H9 (cell line): ENCODE results near the gene KCNJ16. TPM values are rescaled to one million over a fixed set of nuclear protein-coding genes. Genes with fewer than 3 reads are reported as not detected.

Experiments
- DNase-seq: peaks from one replicate; pipeline ENCODE4 v3.0.0-alpha.2; 2017
- H2AFZ ChIP-seq: one replicate; pipeline ENCODE4 v1.6.1; 2013; ENCODE audit warnings: mild to moderate bottlenecking, low read length, control low read depth, moderate library complexity
- H2AK5ac ChIP-seq: 2 replicates; pipeline ENCODE4 v1.6.1; 2013; ENCODE audit warnings: low read length, control low read depth, mixed read lengths; ENCODE audit not compliant: insufficient read length
- H2BK120ac ChIP-seq: one replicate; pipeline ENCODE4 v1.6.1; 2013; ENCODE audit warnings: low read depth, mild to moderate bottlenecking, low read length, control low read depth, inconsistent platforms; ENCODE audit not compliant: poor library complexity, severe bottlenecking
- H2BK12ac ChIP-seq: 2 replicates; pipeline ENCODE4 v1.6.1; 2013; ENCODE audit warnings: low read length, control low read depth, mixed read lengths, low read depth; ENCODE audit not compliant: insufficient read length
- H2BK15ac ChIP-seq: 2 replicates; pipeline ENCODE4 v1.6.1; 2013; ENCODE audit warnings: low read depth, low read length, control low read depth
- H2BK20ac ChIP-seq: one replicate; pipeline ENCODE4 v1.6.1; 2013; ENCODE audit warnings: low read depth, mild to moderate bottlenecking, low read length, control low read depth, inconsistent platforms; ENCODE audit not compliant: poor library complexity, severe bottlenecking
- H2BK5ac ChIP-seq: 2 replicates; pipeline ENCODE4 v1.6.1; 2013; ENCODE audit warnings: low read length, control low read depth, mixed read lengths; ENCODE audit not compliant: insufficient read length
- H3K14ac ChIP-seq: 2 replicates; pipeline ENCODE4 v1.6.1; 2013; ENCODE audit warnings: low read length, control low read depth; ENCODE audit not compliant: insufficient read depth
- H3K18ac ChIP-seq: 2 replicates; pipeline ENCODE4 v1.6.1; 2013; ENCODE audit warnings: low read depth, mild to moderate bottlenecking, mixed read lengths, low read length, control low read depth; ENCODE audit not compliant: insufficient read length
- H3K23ac ChIP-seq: 2 replicates; pipeline ENCODE4 v1.6.1; 2013; ENCODE audit warnings: low read length, control low read depth, mixed read lengths, low read depth; ENCODE audit not compliant: insufficient read length
- H3K23me2 ChIP-seq: 2 replicates; pipeline ENCODE4 v1.6.1; 2013; ENCODE audit warnings: low read depth, mild to moderate bottlenecking, mixed read lengths, low read length, control low read depth; ENCODE audit not compliant: insufficient read length, poor library complexity, severe bottlenecking
- H3K27ac ChIP-seq: 2 replicates; pipeline ENCODE4 v1.5.1; 2013; ENCODE audit warnings: low read length, control low read depth, mixed read lengths, low read depth; ENCODE audit not compliant: insufficient read length
- H3K27me3 ChIP-seq: 2 replicates; pipeline ENCODE4 v1.6.1; 2013; ENCODE audit warnings: low read length, control low read depth, inconsistent platforms; ENCODE audit not compliant: insufficient read depth
- H3K4ac ChIP-seq: 2 replicates; pipeline ENCODE4 v1.6.1; 2013; ENCODE audit warnings: low read depth, mild to moderate bottlenecking, control low read depth, inconsistent platforms, low read length, moderate library complexity
- H3K4me1 ChIP-seq: 2 replicates; pipeline ENCODE4 v1.6.1; 2013; ENCODE audit warnings: low read length, control low read depth, inconsistent platforms; ENCODE audit not compliant: insufficient read depth
- H3K4me2 ChIP-seq: 2 replicates; pipeline ENCODE4 v1.6.1; 2013; ENCODE audit warnings: low read length, control low read depth, mixed read lengths; ENCODE audit not compliant: insufficient read length, insufficient read depth
- H3K56ac ChIP-seq: 2 replicates; pipeline ENCODE4 v1.6.1; 2013; ENCODE audit warnings: low read depth, mild to moderate bottlenecking, mixed read lengths, low read length, control low read depth; ENCODE audit not compliant: insufficient read length
- H3K79me1 ChIP-seq: 2 replicates; pipeline ENCODE4 v1.6.1; 2013; ENCODE audit warnings: low read depth, mild to moderate bottlenecking, moderate library complexity, low read length, control low read depth, inconsistent platforms; ENCODE audit not compliant: insufficient read depth, poor library complexity, severe bottlenecking
- H3K79me2 ChIP-seq: 2 replicates; pipeline ENCODE4 v1.6.1; 2013; ENCODE audit warnings: low read length, control low read depth, inconsistent platforms; ENCODE audit not compliant: insufficient read depth
- H3K9ac ChIP-seq: 2 replicates; pipeline ENCODE4 v1.6.1; 2013; ENCODE audit warnings: low read length, control low read depth, mixed read lengths; ENCODE audit not compliant: insufficient read length; ENCODE audit errors: extremely low read depth
- H3K9me3 ChIP-seq: one replicate; pipeline ENCODE4 v1.6.1; 2013; ENCODE audit warnings: low read depth, low read length, inconsistent platforms; ENCODE audit not compliant: control insufficient read depth
- H3T11ph ChIP-seq: one replicate; pipeline ENCODE4 v1.6.1; 2013; ENCODE audit warnings: mild to moderate bottlenecking, low read length, control low read depth, inconsistent platforms
- H4K20me1 ChIP-seq: one replicate; pipeline ENCODE4 v1.6.1; 2013; ENCODE audit not compliant: control insufficient read depth, insufficient read length, insufficient read depth
- H4K5ac ChIP-seq: 2 replicates; pipeline ENCODE4 v1.6.1; 2013; ENCODE audit warnings: low read depth, mild to moderate bottlenecking, mixed read lengths, low read length, control low read depth; ENCODE audit not compliant: insufficient read length
- H4K8ac ChIP-seq: replicated peaks from 2 replicates; pipeline ENCODE4 v1.6.1; 2013; ENCODE audit warnings: low read length, control low read depth, mixed read lengths, low read depth; ENCODE audit not compliant: insufficient read length
- H4K91ac ChIP-seq: 2 replicates; pipeline ENCODE4 v1.6.1; 2013; ENCODE audit warnings: low read depth, mild to moderate bottlenecking, moderate library complexity, mixed read lengths, low read length, control low read depth; ENCODE audit not compliant: insufficient read length
- H3K27ac Mint-ChIP-seq, 3 experiments: 2 replicates in 2 of 3; 3 replicates in 1 of 3; pipeline ENCODE4 v1.8.0; 2020 to 2021; ENCODE audit warnings: mixed read lengths in 3 of 3, mild to moderate bottlenecking in 1 of 3, moderate library complexity in 1 of 3
- H3K27me3 Mint-ChIP-seq: 2 replicates; pipeline ENCODE4 v1.8.0; 2021; ENCODE audit warnings: low read depth, mild to moderate bottlenecking, moderate library complexity, mixed read lengths
- H3K36me3 Mint-ChIP-seq, 3 experiments: 2 replicates in 2 of 3; 3 replicates in 1 of 3; pipeline ENCODE4 v1.8.0; 2020 to 2021; ENCODE audit warnings: low read depth in 3 of 3, mixed read lengths in 3 of 3; ENCODE audit not compliant: insufficient read depth in 1 of 3
- H3K4me1 Mint-ChIP-seq, 2 experiments: 2 replicates each; pipeline ENCODE4 v1.8.0; 2020; ENCODE audit warnings: mixed read lengths in 2 of 2
- H3K4me3 Mint-ChIP-seq, 2 experiments: 2 replicates in 1 of 2; 3 replicates in 1 of 2; pipeline ENCODE4 v1.8.0; 2020 to 2021; ENCODE audit warnings: mild to moderate bottlenecking in 2 of 2, mixed read lengths in 2 of 2, moderate library complexity in 1 of 2
- H3K9me3 Mint-ChIP-seq, 2 experiments: 2 replicates in 1 of 2; 3 replicates in 1 of 2; pipeline ENCODE4 v1.8.0; 2020; ENCODE audit warnings: mild to moderate bottlenecking in 2 of 2, mixed read lengths in 2 of 2, moderate library complexity in 1 of 2
- CTCF ChIP-seq: fragments of 200-600 bp; sonication (generic); conservative IDR thresholded peaks from 3 replicates; pipeline ENCODE4 v1.8.0; 2021; ENCODE audit warnings: antibody characterized with exemption, mild to moderate bottlenecking
- WGBS: extraction: QIAGEN DNeasy Blood & Tissue Kit; methylation state at CpG from one replicate; pipeline ENCODE4 v1.1.7; 2013; ENCODE audit warnings: missing lambda C conversion rate, low lambda C conversion rate, mixed read lengths; ENCODE audit not compliant: insufficient read length; ENCODE audit errors: extremely low coverage; 5-methylcytosine and 5-hydroxymethylcytosine counted together
- total RNA-seq: library from RNA; stranded (reverse); gene quantifications from 2 replicates; pipeline ENCODE4 v1.2.1, GENCODE V29; 2021

The KCNJ16 gene
- total RNA-seq, 1 experiment from 2014 or later, result not detected

GRCh38 chr17:70111201-70111600 is 36.2 kb downstream of the KCNJ16 start:
- H2BK5ac ChIP-seq, result no peak overlapping the region
- H4K20me1 ChIP-seq, result no peaks in the 10 kb centered on the region
- H3K36me3 Mint-ChIP-seq, result no peaks in the 10 kb centered on the region
- no peak overlapping the region for H3K27ac ChIP-seq
- H3K9me3 ChIP-seq, result no peaks in the 10 kb centered on the region
- no peak overlapping the region for H3K27ac Mint-ChIP-seq
- peaks cover 4 to 7% of the 10 kb centered on the region in 2 experiments; a peak in 2 of 4 replicates for H3K4me1 Mint-ChIP-seq
- no peak overlapping the region for H2BK20ac ChIP-seq
- no peak for DNase-seq
- WGBS, result no CpG with 5 or more reads among the region's 4 CpGs
- H3K14ac ChIP-seq, result no peak overlapping the region
- H4K5ac ChIP-seq, result no peak overlapping the region
- no peak overlapping the region for H4K8ac ChIP-seq
- H3K4me3 Mint-ChIP-seq, result no peak overlapping the region
- no peaks in the 10 kb centered on the region; the same call in 1 of the 2 replicates for H3K27me3 Mint-ChIP-seq
- H4K91ac ChIP-seq, result no peak overlapping the region
- H3T11ph ChIP-seq, result no peak overlapping the region
- H3K79me1 ChIP-seq, result no peaks in the 10 kb centered on the region
- H3K27me3 ChIP-seq, result no peaks in the 10 kb centered on the region
- no peak overlapping the region for H3K18ac ChIP-seq
- no peak overlapping the region for H2AFZ ChIP-seq
- H3K9ac ChIP-seq, result no peak overlapping the region
- no peaks in the 10 kb centered on the region for H3K9me3 Mint-ChIP-seq
- H3K23me2 ChIP-seq, result no peaks in the 10 kb centered on the region
- no peak for TF ChIP-seq CTCF
- H2BK15ac ChIP-seq, result no peak overlapping the region
- H3K4me2 ChIP-seq, result no peak overlapping the region
- no peak overlapping the region for H3K4ac ChIP-seq
- H3K79me2 ChIP-seq, result no peaks in the 10 kb centered on the region
- no peak overlapping the region for H3K23ac ChIP-seq
- H2AK5ac ChIP-seq, result no peak overlapping the region
- H2BK12ac ChIP-seq, result no peak overlapping the region
- H2BK120ac ChIP-seq, result no peak overlapping the region
- no peaks in the 10 kb centered on the region for H3K4me1 ChIP-seq
- H3K56ac ChIP-seq, result no peak overlapping the region
